ENCODE data around the gene TDRD3. TPM values are rescaled to one million over a fixed set of nuclear protein-coding genes. Genes with fewer than 3 reads are reported as not detected.

TDRD3 gene
- total and polyA plus RNA-seq, 2 experiments from 2014 or later, result 13.1 to 13.3 TPM

DNA sequence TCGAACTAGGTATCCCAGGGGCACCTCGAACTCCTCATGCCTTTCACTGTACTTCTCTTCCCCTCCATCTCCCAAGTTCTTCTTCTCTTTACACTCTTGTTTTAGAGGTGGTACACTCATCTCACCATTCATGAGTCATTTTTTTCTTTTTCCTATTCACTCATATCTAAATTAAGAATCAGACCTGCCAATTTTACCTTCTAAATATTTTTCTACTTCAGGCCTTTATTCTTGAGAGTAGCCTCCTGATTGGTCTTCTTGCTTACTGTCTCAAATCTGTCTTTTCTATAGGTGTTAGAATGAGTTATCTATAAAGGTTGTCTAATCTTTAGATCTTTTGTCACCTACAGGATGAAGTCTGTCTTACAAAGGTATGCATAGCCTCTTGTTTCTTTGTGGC is 20.7 kb downstream of the TDRD3 start (continued):
- no peak for TF ChIP-seq ZNF114 (CRISPR knock-in tag; IDR thresholded peaks at IDR 0.05)
- TF ChIP-seq, protein P1, sequence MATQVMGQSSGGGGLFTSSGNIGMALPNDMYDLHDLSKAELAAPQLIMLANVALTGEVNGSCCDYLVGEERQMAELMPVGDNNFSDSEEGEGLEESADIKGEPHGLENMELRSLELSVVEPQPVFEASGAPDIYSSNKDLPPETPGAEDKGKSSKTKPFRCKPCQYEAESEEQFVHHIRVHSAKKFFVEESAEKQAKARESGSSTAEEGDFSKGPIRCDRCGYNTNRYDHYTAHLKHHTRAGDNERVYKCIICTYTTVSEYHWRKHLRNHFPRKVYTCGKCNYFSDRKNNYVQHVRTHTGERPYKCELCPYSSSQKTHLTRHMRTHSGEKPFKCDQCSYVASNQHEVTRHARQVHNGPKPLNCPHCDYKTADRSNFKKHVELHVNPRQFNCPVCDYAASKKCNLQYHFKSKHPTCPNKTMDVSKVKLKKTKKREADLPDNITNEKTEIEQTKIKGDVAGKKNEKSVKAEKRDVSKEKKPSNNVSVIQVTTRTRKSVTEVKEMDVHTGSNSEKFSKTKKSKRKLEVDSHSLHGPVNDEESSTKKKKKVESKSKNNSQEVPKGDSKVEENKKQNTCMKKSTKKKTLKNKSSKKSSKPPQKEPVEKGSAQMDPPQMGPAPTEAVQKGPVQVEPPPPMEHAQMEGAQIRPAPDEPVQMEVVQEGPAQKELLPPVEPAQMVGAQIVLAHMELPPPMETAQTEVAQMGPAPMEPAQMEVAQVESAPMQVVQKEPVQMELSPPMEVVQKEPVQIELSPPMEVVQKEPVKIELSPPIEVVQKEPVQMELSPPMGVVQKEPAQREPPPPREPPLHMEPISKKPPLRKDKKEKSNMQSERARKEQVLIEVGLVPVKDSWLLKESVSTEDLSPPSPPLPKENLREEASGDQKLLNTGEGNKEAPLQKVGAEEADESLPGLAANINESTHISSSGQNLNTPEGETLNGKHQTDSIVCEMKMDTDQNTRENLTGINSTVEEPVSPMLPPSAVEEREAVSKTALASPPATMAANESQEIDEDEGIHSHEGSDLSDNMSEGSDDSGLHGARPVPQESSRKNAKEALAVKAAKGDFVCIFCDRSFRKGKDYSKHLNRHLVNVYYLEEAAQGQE (IDR thresholded peaks at IDR 0.05; ENCODE audit: unreplicated experiment), result no peak
- TF ChIP-seq, protein P2, sequence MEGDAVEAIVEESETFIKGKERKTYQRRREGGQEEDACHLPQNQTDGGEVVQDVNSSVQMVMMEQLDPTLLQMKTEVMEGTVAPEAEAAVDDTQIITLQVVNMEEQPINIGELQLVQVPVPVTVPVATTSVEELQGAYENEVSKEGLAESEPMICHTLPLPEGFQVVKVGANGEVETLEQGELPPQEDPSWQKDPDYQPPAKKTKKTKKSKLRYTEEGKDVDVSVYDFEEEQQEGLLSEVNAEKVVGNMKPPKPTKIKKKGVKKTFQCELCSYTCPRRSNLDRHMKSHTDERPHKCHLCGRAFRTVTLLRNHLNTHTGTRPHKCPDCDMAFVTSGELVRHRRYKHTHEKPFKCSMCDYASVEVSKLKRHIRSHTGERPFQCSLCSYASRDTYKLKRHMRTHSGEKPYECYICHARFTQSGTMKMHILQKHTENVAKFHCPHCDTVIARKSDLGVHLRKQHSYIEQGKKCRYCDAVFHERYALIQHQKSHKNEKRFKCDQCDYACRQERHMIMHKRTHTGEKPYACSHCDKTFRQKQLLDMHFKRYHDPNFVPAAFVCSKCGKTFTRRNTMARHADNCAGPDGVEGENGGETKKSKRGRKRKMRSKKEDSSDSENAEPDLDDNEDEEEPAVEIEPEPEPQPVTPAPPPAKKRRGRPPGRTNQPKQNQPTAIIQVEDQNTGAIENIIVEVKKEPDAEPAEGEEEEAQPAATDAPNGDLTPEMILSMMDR (conservative IDR thresholded peaks at IDR 0.05; ENCODE audit: low read depth in 2 of 2), result no peak
- TF ChIP-seq POLR2AphosphoS5 (IDR thresholded peaks at IDR 0.05; ENCODE audit: low read depth), result no peak

DNA sequence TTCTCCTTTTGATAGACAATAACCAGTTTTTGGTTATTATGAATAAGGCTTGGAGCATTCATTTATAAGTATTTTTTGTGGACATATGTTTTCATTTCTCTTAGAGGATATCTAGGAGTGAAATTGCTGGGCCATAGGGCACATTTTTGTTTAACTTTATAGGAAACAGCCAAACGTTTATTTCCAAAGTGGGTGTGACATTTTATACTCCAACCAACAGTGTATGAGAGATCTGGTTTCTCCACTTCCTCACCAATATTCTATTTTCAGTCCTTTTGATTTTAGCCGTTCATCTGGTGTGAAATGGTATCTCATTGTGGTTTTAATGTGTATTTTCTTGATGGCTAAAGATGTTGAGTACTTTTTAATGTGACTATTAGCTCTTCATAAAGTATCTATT is 21.9 kb downstream of the TDRD3 start:
- Mint-ChIP-seq H3K4me3 (no peak overlapping the region), H3K36me3 (ENCODE audit: low read depth) (peaks cover 12% of the 10 kb centered on the region), H3K4me1 (no peaks in the 10 kb centered on the region), H3K27me3 (ENCODE audit: insufficient read depth, low read depth, poor library complexity) (no peaks in the 10 kb centered on the region), H3K9me3 (peaks cover 16% of the 10 kb centered on the region), H3K27ac (no peak overlapping the region)
- Histone ChIP-seq H4K20me1 (replicated peaks; ENCODE audit: insufficient read depth) (no peaks in the 10 kb centered on the region), H3K36me3 (ENCODE audit: insufficient read depth) (no peaks in the 10 kb centered on the region), H3K4me1 (ENCODE audit: insufficient read depth) (no peaks in the 10 kb centered on the region), H3F3A (replicated peaks; ENCODE audit: low read depth) (no peaks in the 10 kb centered on the region), H3K4me2 (no peak overlapping the region), H3K9me2 (ENCODE audit: insufficient read depth) (no peaks in the 10 kb centered on the region), H3K4me3 (no peak overlapping the region), H3K27ac (ENCODE audit: low read depth) (no peak overlapping the region), H3K79me2 (replicated peaks; ENCODE audit: insufficient read depth) (peaks cover 15% of the 10 kb centered on the region), H2AFZ (no peak overlapping the region), H3K27me3 (ENCODE audit: insufficient read depth) (no peaks in the 10 kb centered on the region)
- ATAC-seq (no peak), DNase-seq (ENCODE audit: low spot score) (no peak)
- TF ChIP-seq JUNB (IDR thresholded peaks at IDR 0.05; ENCODE audit: unreplicated experiment) (no peak), EZH2phosphoT487 (IDR thresholded peaks at IDR 0.05; ENCODE audit: unreplicated experiment) (no peak), EZH2 (IDR thresholded peaks at IDR 0.05; ENCODE audit: low read depth, unreplicated experiment) (no peak)
- TF ChIP-seq, protein P3, sequence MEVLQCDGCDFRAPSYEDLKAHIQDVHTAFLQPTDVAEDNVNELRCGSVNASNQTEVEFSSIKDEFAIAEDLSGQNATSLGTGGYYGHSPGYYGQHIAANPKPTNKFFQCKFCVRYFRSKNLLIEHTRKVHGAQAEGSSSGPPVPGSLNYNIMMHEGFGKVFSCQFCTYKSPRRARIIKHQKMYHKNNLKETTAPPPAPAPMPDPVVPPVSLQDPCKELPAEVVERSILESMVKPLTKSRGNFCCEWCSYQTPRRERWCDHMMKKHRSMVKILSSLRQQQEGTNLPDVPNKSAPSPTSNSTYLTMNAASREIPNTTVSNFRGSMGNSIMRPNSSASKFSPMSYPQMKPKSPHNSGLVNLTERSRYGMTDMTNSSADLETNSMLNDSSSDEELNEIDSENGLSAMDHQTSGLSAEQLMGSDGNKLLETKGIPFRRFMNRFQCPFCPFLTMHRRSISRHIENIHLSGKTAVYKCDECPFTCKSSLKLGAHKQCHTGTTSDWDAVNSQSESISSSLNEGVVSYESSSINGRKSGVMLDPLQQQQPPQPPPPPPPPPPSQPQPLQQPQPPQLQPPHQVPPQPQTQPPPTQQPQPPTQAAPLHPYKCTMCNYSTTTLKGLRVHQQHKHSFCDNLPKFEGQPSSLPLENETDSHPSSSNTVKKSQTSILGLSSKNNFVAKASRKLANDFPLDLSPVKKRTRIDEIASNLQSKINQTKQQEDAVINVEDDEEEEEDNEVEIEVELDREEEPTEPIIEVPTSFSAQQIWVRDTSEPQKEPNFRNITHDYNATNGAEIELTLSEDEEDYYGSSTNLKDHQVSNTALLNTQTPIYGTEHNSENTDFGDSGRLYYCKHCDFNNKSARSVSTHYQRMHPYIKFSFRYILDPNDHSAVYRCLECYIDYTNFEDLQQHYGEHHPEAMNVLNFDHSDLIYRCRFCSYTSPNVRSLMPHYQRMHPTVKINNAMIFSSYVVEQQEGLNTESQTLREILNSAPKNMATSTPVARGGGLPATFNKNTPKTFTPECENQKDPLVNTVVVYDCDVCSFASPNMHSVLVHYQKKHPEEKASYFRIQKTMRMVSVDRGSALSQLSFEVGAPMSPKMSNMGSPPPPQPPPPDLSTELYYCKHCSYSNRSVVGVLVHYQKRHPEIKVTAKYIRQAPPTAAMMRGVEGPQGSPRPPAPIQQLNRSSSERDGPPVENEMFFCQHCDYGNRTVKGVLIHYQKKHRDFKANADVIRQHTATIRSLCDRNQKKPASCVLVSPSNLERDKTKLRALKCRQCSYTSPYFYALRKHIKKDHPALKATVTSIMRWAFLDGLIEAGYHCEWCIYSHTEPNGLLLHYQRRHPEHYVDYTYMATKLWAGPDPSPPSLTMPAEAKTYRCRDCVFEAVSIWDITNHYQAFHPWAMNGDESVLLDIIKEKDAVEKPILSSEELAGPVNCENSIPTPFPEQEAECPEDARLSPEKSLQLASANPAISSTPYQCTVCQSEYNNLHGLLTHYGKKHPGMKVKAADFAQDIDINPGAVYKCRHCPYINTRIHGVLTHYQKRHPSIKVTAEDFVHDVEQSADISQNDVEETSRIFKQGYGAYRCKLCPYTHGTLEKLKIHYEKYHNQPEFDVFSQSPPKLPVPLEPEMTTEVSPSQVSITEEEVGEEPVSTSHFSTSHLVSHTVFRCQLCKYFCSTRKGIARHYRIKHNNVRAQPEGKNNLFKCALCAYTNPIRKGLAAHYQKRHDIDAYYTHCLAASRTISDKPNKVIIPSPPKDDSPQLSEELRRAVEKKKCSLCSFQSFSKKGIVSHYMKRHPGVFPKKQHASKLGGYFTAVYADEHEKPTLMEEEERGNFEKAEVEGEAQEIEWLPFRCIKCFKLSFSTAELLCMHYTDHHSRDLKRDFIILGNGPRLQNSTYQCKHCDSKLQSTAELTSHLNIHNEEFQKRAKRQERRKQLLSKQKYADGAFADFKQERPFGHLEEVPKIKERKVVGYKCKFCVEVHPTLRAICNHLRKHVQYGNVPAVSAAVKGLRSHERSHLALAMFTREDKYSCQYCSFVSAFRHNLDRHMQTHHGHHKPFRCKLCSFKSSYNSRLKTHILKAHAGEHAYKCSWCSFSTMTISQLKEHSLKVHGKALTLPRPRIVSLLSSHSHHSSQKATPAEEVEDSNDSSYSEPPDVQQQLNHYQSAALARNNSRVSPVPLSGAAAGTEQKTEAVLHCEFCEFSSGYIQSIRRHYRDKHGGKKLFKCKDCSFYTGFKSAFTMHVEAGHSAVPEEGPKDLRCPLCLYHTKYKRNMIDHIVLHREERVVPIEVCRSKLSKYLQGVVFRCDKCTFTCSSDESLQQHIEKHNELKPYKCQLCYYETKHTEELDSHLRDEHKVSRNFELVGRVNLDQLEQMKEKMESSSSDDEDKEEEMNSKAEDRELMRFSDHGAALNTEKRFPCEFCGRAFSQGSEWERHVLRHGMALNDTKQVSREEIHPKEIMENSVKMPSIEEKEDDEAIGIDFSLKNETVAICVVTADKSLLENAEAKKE (CRISPR knock-in tag; IDR thresholded peaks at IDR 0.05), result no peak
- TF ChIP-seq, protein P1 (IDR thresholded peaks at IDR 0.05; ENCODE audit: unreplicated experiment), result no peak
- TF ChIP-seq, protein P4, sequence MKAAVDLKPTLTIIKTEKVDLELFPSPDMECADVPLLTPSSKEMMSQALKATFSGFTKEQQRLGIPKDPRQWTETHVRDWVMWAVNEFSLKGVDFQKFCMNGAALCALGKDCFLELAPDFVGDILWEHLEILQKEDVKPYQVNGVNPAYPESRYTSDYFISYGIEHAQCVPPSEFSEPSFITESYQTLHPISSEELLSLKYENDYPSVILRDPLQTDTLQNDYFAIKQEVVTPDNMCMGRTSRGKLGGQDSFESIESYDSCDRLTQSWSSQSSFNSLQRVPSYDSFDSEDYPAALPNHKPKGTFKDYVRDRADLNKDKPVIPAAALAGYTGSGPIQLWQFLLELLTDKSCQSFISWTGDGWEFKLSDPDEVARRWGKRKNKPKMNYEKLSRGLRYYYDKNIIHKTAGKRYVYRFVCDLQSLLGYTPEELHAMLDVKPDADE (IDR thresholded peaks at IDR 0.05), result no peak

Data from GM23338 (cell line).